ENCODE data around the gene FBXO21. TPM values are rescaled to one million over a fixed set of nuclear protein-coding genes. Genes with fewer than 3 reads are reported as not detected.

FBXO21 gene
- total RNA-seq, 1 donor from 2014 or later = 69.3 TPM

DNA sequence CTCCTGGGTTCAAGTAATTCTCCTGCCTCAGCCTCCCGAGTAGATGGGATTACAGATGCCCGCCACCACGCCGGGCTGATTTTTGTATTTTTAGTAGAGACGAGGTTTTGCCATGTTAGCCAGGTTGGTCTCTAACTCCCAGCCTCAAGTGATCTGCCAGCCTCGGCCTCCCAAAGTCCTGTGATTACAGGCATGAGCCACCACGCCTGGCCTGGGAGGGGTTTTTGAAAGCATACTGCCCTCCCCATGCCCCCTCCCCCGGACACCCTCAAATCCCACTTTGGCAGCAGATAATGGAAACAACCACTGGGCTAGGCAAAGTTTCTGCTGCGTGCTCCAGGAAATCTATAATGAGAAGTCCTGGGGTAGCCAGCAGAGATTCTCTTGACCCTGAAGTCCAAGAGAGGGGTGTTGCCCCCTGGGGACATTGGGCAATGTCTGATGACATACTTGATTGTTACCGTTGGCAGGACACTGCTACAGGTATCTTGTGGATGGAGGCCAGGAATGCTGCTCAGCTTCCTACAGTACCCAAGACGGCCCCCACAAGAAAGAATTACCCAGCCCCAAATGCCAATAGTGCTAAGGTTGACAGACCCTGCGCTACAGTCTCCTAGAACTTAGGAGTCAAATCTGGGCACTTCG, 18.7 kb upstream of the FBXO21 start:
- no peaks in the 10 kb centered on the region for H3K9me3 Mint-ChIP-seq

DNA sequence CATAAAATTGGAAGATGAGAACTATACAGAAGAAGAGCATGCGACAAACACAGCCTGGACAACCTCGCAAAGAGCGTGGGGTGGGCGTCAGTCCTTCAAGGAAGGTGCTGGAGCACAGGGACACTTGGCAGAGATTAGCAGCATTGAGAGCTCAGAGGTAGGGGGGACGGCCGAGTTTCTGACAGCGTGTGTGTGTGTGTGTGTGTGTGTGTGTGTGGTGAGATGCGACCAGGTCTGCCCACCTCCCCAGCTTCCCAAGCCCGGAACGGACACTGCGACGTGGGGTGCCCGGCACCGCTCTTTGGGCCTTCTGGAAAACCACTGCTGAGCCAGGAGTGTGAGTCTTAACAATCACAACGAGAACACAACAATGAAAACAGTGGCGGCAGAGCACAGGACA, 17.9 kb upstream of the FBXO21 start:
- H4K20me1 ChIP-seq (ENCODE audit: low read depth) = no peaks in the 10 kb centered on the region
- TF ChIP-seq, protein P1, sequence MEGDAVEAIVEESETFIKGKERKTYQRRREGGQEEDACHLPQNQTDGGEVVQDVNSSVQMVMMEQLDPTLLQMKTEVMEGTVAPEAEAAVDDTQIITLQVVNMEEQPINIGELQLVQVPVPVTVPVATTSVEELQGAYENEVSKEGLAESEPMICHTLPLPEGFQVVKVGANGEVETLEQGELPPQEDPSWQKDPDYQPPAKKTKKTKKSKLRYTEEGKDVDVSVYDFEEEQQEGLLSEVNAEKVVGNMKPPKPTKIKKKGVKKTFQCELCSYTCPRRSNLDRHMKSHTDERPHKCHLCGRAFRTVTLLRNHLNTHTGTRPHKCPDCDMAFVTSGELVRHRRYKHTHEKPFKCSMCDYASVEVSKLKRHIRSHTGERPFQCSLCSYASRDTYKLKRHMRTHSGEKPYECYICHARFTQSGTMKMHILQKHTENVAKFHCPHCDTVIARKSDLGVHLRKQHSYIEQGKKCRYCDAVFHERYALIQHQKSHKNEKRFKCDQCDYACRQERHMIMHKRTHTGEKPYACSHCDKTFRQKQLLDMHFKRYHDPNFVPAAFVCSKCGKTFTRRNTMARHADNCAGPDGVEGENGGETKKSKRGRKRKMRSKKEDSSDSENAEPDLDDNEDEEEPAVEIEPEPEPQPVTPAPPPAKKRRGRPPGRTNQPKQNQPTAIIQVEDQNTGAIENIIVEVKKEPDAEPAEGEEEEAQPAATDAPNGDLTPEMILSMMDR (IDR thresholded peaks at IDR 0.05) = no peak
- TF ChIP-seq EZH2 (IDR thresholded peaks at IDR 0.05) = no peak
- H3K27me3 Mint-ChIP-seq (ENCODE audit: insufficient read depth, low read depth) = peaks cover 19% of the 10 kb centered on the region
- no peaks in the 10 kb centered on the region for H3K27me3 ChIP-seq
- no peak overlapping the region for H3K4me2 ChIP-seq
- no peaks in the 10 kb centered on the region for H3K36me3 Mint-ChIP-seq
- no peak overlapping the region for H3K9ac ChIP-seq
- no peaks in the 10 kb centered on the region for H3K79me2 ChIP-seq (ENCODE audit: low read depth)
- H3K9me3 ChIP-seq (ENCODE audit: low read depth) = no peaks in the 10 kb centered on the region
- no peak overlapping the region for H3K27ac ChIP-seq
- peaks cover 8% of the 10 kb centered on the region for H3K4me1 ChIP-seq
- H3K4me3 Mint-ChIP-seq = no peak overlapping the region
- no peak for DNase-seq (ENCODE audit: low spot score)
- H3K9me3 Mint-ChIP-seq = no peaks in the 10 kb centered on the region
- peaks cover 17% of the 10 kb centered on the region for H3K4me1 Mint-ChIP-seq
- H3K36me3 ChIP-seq = no peaks in the 10 kb centered on the region
- peaks cover 5% of the 10 kb centered on the region for H3F3A ChIP-seq (ENCODE audit: low read depth)
- peak overlapping the region; percentile 72 for H3K27ac Mint-ChIP-seq
- no peak overlapping the region for H3K4me3 ChIP-seq
- no peak overlapping the region for H2AFZ ChIP-seq (replicated peaks)

More for the DNA sequence above, 18.7 kb upstream of the FBXO21 start:
- no peaks in the 10 kb centered on the region for H3K36me3 ChIP-seq
- H3K4me3 Mint-ChIP-seq = no peak overlapping the region
- H3K79me2 ChIP-seq (ENCODE audit: low read depth) = no peaks in the 10 kb centered on the region
- H3F3A ChIP-seq (ENCODE audit: low read depth) = peaks cover 8% of the 10 kb centered on the region
- H3K27me3 Mint-ChIP-seq (ENCODE audit: insufficient read depth, low read depth) = peaks cover 17% of the 10 kb centered on the region
- no peaks in the 10 kb centered on the region for H3K36me3 Mint-ChIP-seq
- no peak overlapping the region for H3K4me3 ChIP-seq
- H3K9me3 ChIP-seq (ENCODE audit: low read depth) = no peaks in the 10 kb centered on the region
- H3K4me2 ChIP-seq = no peak overlapping the region
- H3K4me1 Mint-ChIP-seq = peaks cover 15% of the 10 kb centered on the region
- TF ChIP-seq, protein P1 (IDR thresholded peaks at IDR 0.05) = no peak
- TF ChIP-seq EZH2phosphoT487 (IDR thresholded peaks at IDR 0.05) (no peak), EZH2 (IDR thresholded peaks at IDR 0.05) (no peak)
- no peak overlapping the region for H3K27ac ChIP-seq
- H4K20me1 ChIP-seq (ENCODE audit: low read depth) = no peaks in the 10 kb centered on the region
- no peak for DNase-seq (ENCODE audit: low spot score)
- H3K4me1 ChIP-seq = peaks cover 9% of the 10 kb centered on the region
- no peaks in the 10 kb centered on the region for H3K27me3 ChIP-seq
- H2AFZ ChIP-seq (replicated peaks) = no peak overlapping the region
- H3K9ac ChIP-seq = no peak overlapping the region
- H3K27ac Mint-ChIP-seq = no peak overlapping the region

GRCh38 chr12:117207675-117208074, 17.4 kb upstream of the FBXO21 start:
- H3K4me3 Mint-ChIP-seq = no peak overlapping the region
- H3K27ac Mint-ChIP-seq = peak overlapping the region; percentile 72
- H3K9me3 Mint-ChIP-seq = no peaks in the 10 kb centered on the region
- Histone ChIP-seq H2AFZ (replicated peaks) (no peak overlapping the region), H3K79me2 (ENCODE audit: low read depth) (no peaks in the 10 kb centered on the region), H3F3A (ENCODE audit: low read depth) (no peaks in the 10 kb centered on the region), H3K36me3 (no peaks in the 10 kb centered on the region), H3K4me2 (no peak overlapping the region), H3K27ac (no peak overlapping the region), H3K27me3 (no peaks in the 10 kb centered on the region), H3K9ac (no peak overlapping the region), H3K9me3 (ENCODE audit: low read depth) (no peaks in the 10 kb centered on the region), H4K20me1 (ENCODE audit: low read depth) (no peaks in the 10 kb centered on the region), H3K4me3 (no peak overlapping the region), H3K4me1 (peaks cover 3% of the 10 kb centered on the region)
- DNase-seq (ENCODE audit: low spot score) = no peak
- peaks cover 20% of the 10 kb centered on the region for H3K27me3 Mint-ChIP-seq (ENCODE audit: insufficient read depth, low read depth)
- H3K4me1 Mint-ChIP-seq = peaks cover 19% of the 10 kb centered on the region
- TF ChIP-seq EZH2 (IDR thresholded peaks at IDR 0.05) (no peak), EZH2phosphoT487 (IDR thresholded peaks at IDR 0.05) (no peak)
- TF ChIP-seq, protein P1 (IDR thresholded peaks at IDR 0.05) = no peak
- H3K36me3 Mint-ChIP-seq = no peaks in the 10 kb centered on the region

Data from neural progenitor cell (in vitro differentiated cells).